HCT116 (cell line): ENCODE measurements around the gene CDK4. TPM values are rescaled to one million over a fixed set of nuclear protein-coding genes. Genes with fewer than 3 reads are reported as not detected.

Source experiments
- ATAC-seq: fragments of 200-7000 bp; cut with Tn5 transposase; 2 replicates; pipeline ENCODE4 v1.9.1; 2020; ENCODE audit warnings: mild to moderate bottlenecking, moderate library complexity
- BruUV-seq: library from RNA; stranded (reverse); fragments of 400-500 nt; replicated peaks from 2 replicates; lab custom pipeline; 2021; lab: Mats Ljungman, UMichigan
- CTCF ChIA-PET: fragments of 300-600 bp; sonication (Branson Sonifier 250); formaldehyde crosslinking; loops from one replicate; lab custom pipeline; 2021; ENCODE audit warnings: antibody characterized with exemption; lab: Charles Lee
- POLR2A ChIA-PET: fragments of 300-600, 350-600 bp; sonication (Branson Sonifier 250); formaldehyde crosslinking; loops from one replicate; lab custom pipeline; 2021; ENCODE audit warnings: antibody characterized with exemption; lab: Charles Lee
- RAD21 ChIA-PET, 2 experiments: fragments of 300-600 bp; sonication (Branson Sonifier 250); formaldehyde crosslinking; loops; one replicate each; lab custom pipeline; 2023; ENCODE audit warnings: low total read pairs in 2 of 2; ENCODE audit not compliant: uncharacterized antibody in 2 of 2, unreplicated experiment in 2 of 2, low non-redundant PET in 1 of 2; lab: Charles Lee
- DNase-seq: peaks from one replicate; pipeline ENCODE4 v3.0.0-alpha.2; 2010; ENCODE audit warnings: low read depth, low spot score
- H2AFZ ChIP-seq: fragments of 200-600 bp; shearing (Covaris generic), sonication (generic); 2 replicates; pipeline ENCODE4 v1.6.1; 2017; ENCODE audit warnings: low read depth, mixed run types, mixed read lengths, antibody characterized with exemption, low read length; ENCODE audit not compliant: poor library complexity, severe bottlenecking
- H3K27ac ChIP-seq: 2 replicates; pipeline ENCODE4 v1.5.1; 2012; ENCODE audit warnings: low read depth, low read length
- H3K27me3 ChIP-seq: fragments of 200-600 bp; sonication (generic); 2 replicates; pipeline ENCODE4 v1.6.1; 2016; ENCODE audit warnings: mixed run types, low read length, mixed read lengths; ENCODE audit not compliant: insufficient read depth
- H3K36me3 ChIP-seq, 2 experiments: fragments of 200-500 bp in 1 of 2; fragments of 200-600 bp in 1 of 2; sonication (Bioruptor generic) in 1 of 2; sonication (generic) in 1 of 2; 2 replicates each; pipeline versions ENCODE4 v1.5.1 to v1.6.1; 2014 to 2016; ENCODE audit warnings: low read length in 2 of 2, inconsistent platforms in 1 of 2, mixed read lengths in 1 of 2, mixed run types in 1 of 2; ENCODE audit not compliant: insufficient read depth in 2 of 2, control insufficient read depth in 1 of 2
- H3K4me1 ChIP-seq, 2 experiments: fragments of 200-600 bp in 1 of 2; sonication (generic) in 1 of 2; 2 replicates each; pipeline versions ENCODE4 v1.5.1 to v1.6.1; 2012 to 2017; ENCODE audit warnings: low read length in 2 of 2, inconsistent platforms in 1 of 2, mild to moderate bottlenecking in 1 of 2, mixed read lengths in 1 of 2, mixed run types in 1 of 2, moderate library complexity in 1 of 2; ENCODE audit not compliant: insufficient read depth in 2 of 2, control insufficient read depth in 1 of 2
- H3K4me2 ChIP-seq: fragments of 200-600 bp; sonication (generic); 2 replicates; pipeline ENCODE4 v1.6.1; 2017; ENCODE audit warnings: mixed run types, low read length, mixed read lengths
- H3K4me3 ChIP-seq, 2 experiments: fragments of 200-600 bp in 1 of 2; sonication (generic) in 1 of 2; replicated peaks in 1 of 2; 2 replicates each; pipeline ENCODE4 v1.5.1; 2011 to 2016; ENCODE audit warnings: low read length in 2 of 2, control low read depth in 1 of 2, low read depth in 1 of 2, mild to moderate bottlenecking in 1 of 2, mixed read lengths in 1 of 2, mixed run types in 1 of 2
- H3K79me2 ChIP-seq: fragments of 200-600 bp; sonication (generic); 2 replicates; pipeline ENCODE4 v1.6.1; 2017; ENCODE audit warnings: mild to moderate bottlenecking, mixed run types, low read length, moderate library complexity, mixed read lengths; ENCODE audit not compliant: insufficient read depth
- H3K9ac ChIP-seq: fragments of 200-600 bp; sonication (generic); 2 replicates; pipeline ENCODE4 v1.6.1; 2016; ENCODE audit warnings: low read length, mixed read lengths
- H3K9me2 ChIP-seq: fragments of 200-600 bp; sonication (generic), shearing (Covaris generic); 2 replicates; pipeline ENCODE4 v1.6.1; 2017; ENCODE audit warnings: mixed run types, mild to moderate bottlenecking, moderate library complexity; ENCODE audit not compliant: insufficient read depth
- H3K9me3 ChIP-seq, 2 experiments: fragments of 200-500 bp in 1 of 2; fragments of 200-600 bp in 1 of 2; sonication (Bioruptor generic) in 1 of 2; sonication (generic) in 1 of 2; 2 replicates each; pipeline ENCODE4 v1.6.1; 2014 to 2017; ENCODE audit warnings: low read length in 2 of 2, mixed read lengths in 2 of 2, inconsistent platforms in 1 of 2, low read depth in 1 of 2, mild to moderate bottlenecking in 1 of 2, mixed run types in 1 of 2, moderate library complexity in 1 of 2; ENCODE audit not compliant: control insufficient read depth in 1 of 2, insufficient read depth in 1 of 2
- H4K20me1 ChIP-seq: fragments of 200-600 bp; sonication (generic), shearing (Covaris generic); 2 replicates; pipeline ENCODE4 v1.6.1; 2017; ENCODE audit warnings: mixed run types, mild to moderate bottlenecking, moderate library complexity; ENCODE audit not compliant: insufficient read depth
- CBX3 ChIP-seq: IDR thresholded peaks from 2 replicates; pipeline ENCODE4 v1.6.1; 2012; ENCODE audit warnings: low read depth
- CEBPB ChIP-seq: IDR thresholded peaks from 2 replicates; pipeline ENCODE4 v1.6.1; 2012; ENCODE audit warnings: low read depth
- EGR1 ChIP-seq: IDR thresholded peaks from 2 replicates; pipeline ENCODE4 v1.6.1; 2012; ENCODE audit warnings: low read depth
- ELF1 ChIP-seq: IDR thresholded peaks from 2 replicates; pipeline ENCODE4 v1.6.1; 2012; ENCODE audit warnings: low read depth, borderline replicate concordance
- EZH2 ChIP-seq: fragments of 200-600 bp; sonication (generic); IDR thresholded peaks from 2 replicates; pipeline ENCODE4 v1.6.1; 2017; ENCODE audit warnings: antibody characterized with exemption, mixed run types
- EZH2phosphoT487 ChIP-seq: fragments of 200-600 bp; IDR thresholded peaks from 2 replicates; pipeline ENCODE4 v1.6.1; 2018; ENCODE audit warnings: antibody characterized with exemption, borderline replicate concordance
- JUND ChIP-seq: IDR thresholded peaks from 2 replicates; pipeline ENCODE4 v1.6.1; 2012
- POLR2A ChIP-seq: IDR thresholded peaks from 2 replicates; pipeline ENCODE4 v1.7.0; 2011; ENCODE audit warnings: borderline replicate concordance; ENCODE audit not compliant: insufficient read depth, insufficient read length; ENCODE audit errors: extremely low read depth
- POLR2AphosphoS5 ChIP-seq: IDR thresholded peaks from 2 replicates; pipeline ENCODE4 v1.6.1; 2011; ENCODE audit warnings: mild to moderate bottlenecking, low read depth, low read length, moderate library complexity
- RAD21 ChIP-seq: IDR thresholded peaks from 2 replicates; pipeline ENCODE4 v1.6.1; 2012; ENCODE audit warnings: low read depth, mild to moderate bottlenecking
- SIN3A ChIP-seq: IDR thresholded peaks from 2 replicates; pipeline ENCODE4 v1.6.1; 2012; ENCODE audit warnings: low read depth
- SP1 ChIP-seq: IDR thresholded peaks from 2 replicates; pipeline ENCODE4 v1.6.1; 2012; ENCODE audit warnings: low read depth
- SRF ChIP-seq: IDR thresholded peaks from 2 replicates; pipeline ENCODE4 v1.6.1; 2012; ENCODE audit warnings: low read depth
- ZFX ChIP-seq: fragments of 450-650 bp; IDR thresholded peaks from 2 replicates; pipeline ENCODE4 v1.6.1; 2017
- ZNF274 ChIP-seq: fragments of 200-500 bp; sonication (Bioruptor generic); IDR thresholded peaks from 2 replicates; pipeline ENCODE4 v1.6.1; 2014; ENCODE audit warnings: mild to moderate bottlenecking, low read depth, low read length, inconsistent platforms
- intact Hi-C: fragments of 100-400 bp; cut with micrococcal nuclease; formaldehyde crosslinking; loops from 2 replicates; pipeline ENCODE4 v1.10.0; 2022
- total RNA-seq: library from RNA; stranded (reverse); gene quantifications from one replicate; pipeline ENCODE4 v1.2.1, GENCODE V29; 2021; ENCODE audit not compliant: unreplicated experiment
- TF ChIP-seq, protein P1 (sequence below), 3 experiments: fragments of 200-600 bp in 1 of 3; sonication (generic) in 1 of 3; IDR thresholded peaks in 2 of 3; conservative IDR thresholded peaks in 1 of 3; 2 replicates each; pipeline ENCODE4 v1.5.1; 2012 to 2017; ENCODE audit warnings: low read depth in 2 of 3, low read length in 2 of 3, antibody characterized with exemption in 1 of 3, borderline replicate concordance in 1 of 3, control low read depth in 1 of 3, mild to moderate bottlenecking in 1 of 3, mixed read lengths in 1 of 3, mixed run types in 1 of 3, moderate library complexity in 1 of 3; ENCODE audit not compliant: insufficient read depth in 1 of 3
- TF ChIP-seq, protein P2 (sequence below): IDR thresholded peaks from 2 replicates; pipeline ENCODE4 v1.6.1; 2012
- TF ChIP-seq, protein P3 (sequence below): IDR thresholded peaks from 2 replicates; pipeline ENCODE4 v1.6.1; 2012; ENCODE audit warnings: low read depth

CDK4 gene
- total RNA-seq, 1 experiment from 2014 or later = 206 TPM

DNA sequence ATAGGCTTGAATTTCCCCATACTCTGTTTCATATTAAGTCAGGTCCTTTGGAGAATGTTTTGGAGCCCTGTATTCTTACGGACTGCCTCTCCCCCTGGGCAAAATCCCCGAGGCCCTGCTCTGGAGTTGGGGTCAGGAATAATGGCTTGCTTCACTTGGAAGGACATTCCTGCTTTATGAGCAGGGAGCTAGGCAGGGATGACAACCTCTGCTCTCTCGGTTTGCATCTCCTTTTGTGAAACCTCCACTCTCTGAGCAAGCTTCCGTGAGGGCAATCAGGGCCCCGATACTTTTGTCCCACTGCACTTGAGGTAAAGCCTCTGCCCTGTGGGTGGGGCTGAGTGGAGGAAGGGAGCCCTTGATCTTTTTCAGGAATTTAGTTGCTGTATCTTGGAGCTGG, 38.9 kb downstream of the CDK4 start:
- intact Hi-C loops = no loop called here

More for the DNA sequence above, 38.9 kb downstream of the CDK4 start:
- H4K20me1 ChIP-seq = no peaks in the 10 kb centered on the region; the same call in 1 of the 2 replicates
- no peak overlapping the region for H2AFZ ChIP-seq
- no peak overlapping the region for H3K4me3 ChIP-seq
- ATAC-seq = no peak
- ChIA-PET CTCF (no interaction called here), RAD21 (no interaction called here), POLR2A (no interaction called here)
- H3K27ac ChIP-seq = no peak overlapping the region
- TF ChIP-seq CBX3 = no peak
- no peak for TF ChIP-seq RAD21
- TF ChIP-seq JUND = no peak
- no peak for TF ChIP-seq CEBPB
- no peak for TF ChIP-seq POLR2A
- no peak for TF ChIP-seq SIN3A
- no peak for TF ChIP-seq ELF1
- TF ChIP-seq, protein P1, sequence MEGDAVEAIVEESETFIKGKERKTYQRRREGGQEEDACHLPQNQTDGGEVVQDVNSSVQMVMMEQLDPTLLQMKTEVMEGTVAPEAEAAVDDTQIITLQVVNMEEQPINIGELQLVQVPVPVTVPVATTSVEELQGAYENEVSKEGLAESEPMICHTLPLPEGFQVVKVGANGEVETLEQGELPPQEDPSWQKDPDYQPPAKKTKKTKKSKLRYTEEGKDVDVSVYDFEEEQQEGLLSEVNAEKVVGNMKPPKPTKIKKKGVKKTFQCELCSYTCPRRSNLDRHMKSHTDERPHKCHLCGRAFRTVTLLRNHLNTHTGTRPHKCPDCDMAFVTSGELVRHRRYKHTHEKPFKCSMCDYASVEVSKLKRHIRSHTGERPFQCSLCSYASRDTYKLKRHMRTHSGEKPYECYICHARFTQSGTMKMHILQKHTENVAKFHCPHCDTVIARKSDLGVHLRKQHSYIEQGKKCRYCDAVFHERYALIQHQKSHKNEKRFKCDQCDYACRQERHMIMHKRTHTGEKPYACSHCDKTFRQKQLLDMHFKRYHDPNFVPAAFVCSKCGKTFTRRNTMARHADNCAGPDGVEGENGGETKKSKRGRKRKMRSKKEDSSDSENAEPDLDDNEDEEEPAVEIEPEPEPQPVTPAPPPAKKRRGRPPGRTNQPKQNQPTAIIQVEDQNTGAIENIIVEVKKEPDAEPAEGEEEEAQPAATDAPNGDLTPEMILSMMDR (IDR thresholded peaks at IDR 0.05 in 2 of 3, conservative IDR thresholded peaks at IDR 0.05 in 1 of 3; ENCODE audit: borderline replicate concordance in 1 of 3, insufficient read depth in 1 of 3, low read depth in 2 of 3, low read length in 2 of 3) = no peak
- TF ChIP-seq ZFX = no peak
- no peak for TF ChIP-seq EZH2
- TF ChIP-seq, protein P2, sequence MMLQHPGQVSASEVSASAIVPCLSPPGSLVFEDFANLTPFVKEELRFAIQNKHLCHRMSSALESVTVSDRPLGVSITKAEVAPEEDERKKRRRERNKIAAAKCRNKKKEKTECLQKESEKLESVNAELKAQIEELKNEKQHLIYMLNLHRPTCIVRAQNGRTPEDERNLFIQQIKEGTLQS = no peak
- TF ChIP-seq, protein P3, sequence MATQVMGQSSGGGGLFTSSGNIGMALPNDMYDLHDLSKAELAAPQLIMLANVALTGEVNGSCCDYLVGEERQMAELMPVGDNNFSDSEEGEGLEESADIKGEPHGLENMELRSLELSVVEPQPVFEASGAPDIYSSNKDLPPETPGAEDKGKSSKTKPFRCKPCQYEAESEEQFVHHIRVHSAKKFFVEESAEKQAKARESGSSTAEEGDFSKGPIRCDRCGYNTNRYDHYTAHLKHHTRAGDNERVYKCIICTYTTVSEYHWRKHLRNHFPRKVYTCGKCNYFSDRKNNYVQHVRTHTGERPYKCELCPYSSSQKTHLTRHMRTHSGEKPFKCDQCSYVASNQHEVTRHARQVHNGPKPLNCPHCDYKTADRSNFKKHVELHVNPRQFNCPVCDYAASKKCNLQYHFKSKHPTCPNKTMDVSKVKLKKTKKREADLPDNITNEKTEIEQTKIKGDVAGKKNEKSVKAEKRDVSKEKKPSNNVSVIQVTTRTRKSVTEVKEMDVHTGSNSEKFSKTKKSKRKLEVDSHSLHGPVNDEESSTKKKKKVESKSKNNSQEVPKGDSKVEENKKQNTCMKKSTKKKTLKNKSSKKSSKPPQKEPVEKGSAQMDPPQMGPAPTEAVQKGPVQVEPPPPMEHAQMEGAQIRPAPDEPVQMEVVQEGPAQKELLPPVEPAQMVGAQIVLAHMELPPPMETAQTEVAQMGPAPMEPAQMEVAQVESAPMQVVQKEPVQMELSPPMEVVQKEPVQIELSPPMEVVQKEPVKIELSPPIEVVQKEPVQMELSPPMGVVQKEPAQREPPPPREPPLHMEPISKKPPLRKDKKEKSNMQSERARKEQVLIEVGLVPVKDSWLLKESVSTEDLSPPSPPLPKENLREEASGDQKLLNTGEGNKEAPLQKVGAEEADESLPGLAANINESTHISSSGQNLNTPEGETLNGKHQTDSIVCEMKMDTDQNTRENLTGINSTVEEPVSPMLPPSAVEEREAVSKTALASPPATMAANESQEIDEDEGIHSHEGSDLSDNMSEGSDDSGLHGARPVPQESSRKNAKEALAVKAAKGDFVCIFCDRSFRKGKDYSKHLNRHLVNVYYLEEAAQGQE = no peak
- no peak for TF ChIP-seq ZNF274
- TF ChIP-seq SP1 = no peak
- no peak for TF ChIP-seq EZH2phosphoT487
- no peak for TF ChIP-seq POLR2AphosphoS5
- no peak for TF ChIP-seq SRF
- no peak for TF ChIP-seq EGR1
- H3K9ac ChIP-seq = no peak overlapping the region
- no peak overlapping the region for H3K4me2 ChIP-seq
- no peaks in the 10 kb centered on the region for H3K9me2 ChIP-seq
- peaks cover 3 to 9% of the 10 kb centered on the region in 2 experiments; a peak in 3 of 4 replicates for H3K36me3 ChIP-seq
- H3K9me3 ChIP-seq = no peaks in the 10 kb centered on the region
- DNase-seq = no peak
- no peaks in the 10 kb centered on the region for H3K4me1 ChIP-seq
- BruUV-seq = no TSS peak
- H3K79me2 ChIP-seq = no peaks in the 10 kb centered on the region
- H3K27me3 ChIP-seq = no peaks in the 10 kb centered on the region
